GM10266 (cell line): ENCODE data around the gene VWA8.

Experiments used
- DNase-seq: peaks from one replicate; pipeline ENCODE4 v3.0.0; 2012; ENCODE audit errors: extremely low spot score
- CTCF ChIP-seq: IDR thresholded peaks from 2 replicates; pipeline ENCODE4 v1.5.1; 2012; ENCODE audit warnings: mild to moderate bottlenecking, low read depth; ENCODE audit not compliant: control insufficient read depth, insufficient read depth; ENCODE audit errors: missing control alignments

Gene VWA8

GRCh38 chr13:41558781-41559560 lies 401.9 kb downstream of the VWA8 start:
- DNase-seq, result no peak
- no peak for TF ChIP-seq CTCF

- no peak for DNase-seq
- no peak for TF ChIP-seq CTCF
These were observed 403.2 kb downstream of the VWA8 start for GRCh38 chr13:41557719-41558118.

GRCh38 chr13:41554626-41555386 lies 406.1 kb downstream of the VWA8 start:
- peak; percentile 75 for DNase-seq

GRCh38 chr13:41554180-41554579 lies 406.7 kb downstream of the VWA8 start:
- no peak for DNase-seq
- no peak for TF ChIP-seq CTCF

More at GRCh38 chr13:41554626-41555386, 406.1 kb downstream of the VWA8 start:
- peak; percentile 31 for TF ChIP-seq CTCF

- TF ChIP-seq CTCF, result no peak
- no peak for DNase-seq
These were observed 408.9 kb downstream of the VWA8 start for GRCh38 chr13:41552031-41552430.

GRCh38 chr13:41550276-41550675 lies 410.6 kb downstream of the VWA8 start:
- TF ChIP-seq CTCF, result no peak

GRCh38 chr13:41549491-41549890 lies 411.4 kb downstream of the VWA8 start:
- TF ChIP-seq CTCF, result no peak
- no peak for DNase-seq

More at GRCh38 chr13:41550276-41550675, 410.6 kb downstream of the VWA8 start:
- no peak for DNase-seq
